HEK293 (cell line): ENCODE data around the gene ADAMTSL2.

Experiments used
- ATF2 ChIP-seq: fragments of 450-650 bp; formaldehyde crosslinking; IDR thresholded peaks from 2 replicates; pipeline ENCODE4 v1.5.1; 2016; ENCODE audit warnings: missing biosample characterization, missing genetic modification characterization, low read depth
- KLF10 ChIP-seq: fragments of 450-650 bp; IDR thresholded peaks from 2 replicates; pipeline ENCODE4 v1.5.1; 2018; ENCODE audit warnings: missing biosample characterization, mild to moderate bottlenecking, missing genetic modification characterization
- MEIS1 ChIP-seq: sonication (generic); formaldehyde crosslinking; IDR thresholded peaks from 2 replicates; pipeline ENCODE4 v1.8.1; 2022; ENCODE audit warnings: missing genetic modification reagents, mild to moderate bottlenecking, borderline replicate concordance
- OSR2 ChIP-seq: fragments of 450-650 bp; formaldehyde crosslinking; IDR thresholded peaks from 2 replicates; pipeline ENCODE4 v1.5.1; 2016; ENCODE audit warnings: missing biosample characterization, missing genetic modification characterization
- PRDM1 ChIP-seq: fragments of 450-650 bp; formaldehyde crosslinking; IDR thresholded peaks from 2 replicates; pipeline ENCODE4; 2016; ENCODE audit warnings: missing biosample characterization, missing genetic modification characterization
- SP3 ChIP-seq: fragments of 450-650 bp; formaldehyde crosslinking; IDR thresholded peaks from 2 replicates; pipeline ENCODE4 v1.5.1; 2016; ENCODE audit warnings: missing biosample characterization, missing genetic modification characterization
- ZEB2 ChIP-seq: fragments of 450-650 bp; formaldehyde crosslinking; IDR thresholded peaks from 2 replicates; pipeline ENCODE4 v1.5.1; 2016; ENCODE audit warnings: missing biosample characterization, missing genetic modification characterization
- ZFHX2 ChIP-seq: fragments of 450-650 bp; formaldehyde crosslinking; conservative IDR thresholded peaks from 2 replicates; pipeline ENCODE4 v1.5.1; 2016; ENCODE audit warnings: missing biosample characterization, missing genetic modification characterization
- ZNF140 ChIP-seq: fragments of 450-650 bp; formaldehyde crosslinking; IDR thresholded peaks from 2 replicates; pipeline ENCODE4 v1.5.1; 2016; ENCODE audit warnings: missing biosample characterization, missing genetic modification characterization
- ZNF146 ChIP-seq: fragments of 450-650 bp; formaldehyde crosslinking; IDR thresholded peaks from 2 replicates; pipeline ENCODE4 v1.5.1; 2016; ENCODE audit warnings: missing biosample characterization, missing genetic modification characterization
- ZNF202 ChIP-seq: fragments of 450-650 bp; formaldehyde crosslinking; IDR thresholded peaks from 2 replicates; pipeline ENCODE4 v1.5.1; 2016; ENCODE audit warnings: missing biosample characterization, missing genetic modification characterization, borderline replicate concordance
- ZNF223 ChIP-seq: fragments of 450-650 bp; formaldehyde crosslinking; IDR thresholded peaks from 2 replicates; pipeline ENCODE4 v1.5.1; 2016; ENCODE audit warnings: missing biosample characterization, missing genetic modification characterization
- ZNF324 ChIP-seq: fragments of 450-650 bp; formaldehyde crosslinking; IDR thresholded peaks from 2 replicates; pipeline ENCODE4 v1.5.1; 2016; ENCODE audit warnings: missing biosample characterization, missing genetic modification characterization
- ZNF366 ChIP-seq: fragments of 450-650 bp; formaldehyde crosslinking; conservative IDR thresholded peaks from 2 replicates; pipeline ENCODE4 v1.5.1; 2016; ENCODE audit warnings: missing biosample characterization, missing genetic modification characterization
- ZNF391 ChIP-seq: fragments of 450-650 bp; formaldehyde crosslinking; IDR thresholded peaks from 2 replicates; pipeline ENCODE4 v1.5.1; 2016; ENCODE audit warnings: low read depth, missing biosample characterization, missing genetic modification characterization, borderline replicate concordance
- ZNF394 ChIP-seq: fragments of 450-650 bp; formaldehyde crosslinking; IDR thresholded peaks from 2 replicates; pipeline ENCODE4 v1.5.1; 2016; ENCODE audit warnings: missing biosample characterization, missing genetic modification characterization, mild to moderate bottlenecking, moderate library complexity, borderline replicate concordance
- ZNF555 ChIP-seq: fragments of 450-650 bp; formaldehyde crosslinking; conservative IDR thresholded peaks from 2 replicates; pipeline ENCODE4 v1.5.1; 2017; ENCODE audit warnings: missing biosample characterization, mild to moderate bottlenecking, missing genetic modification characterization, inconsistent platforms
- ZNF558 ChIP-seq: fragments of 450-650 bp; formaldehyde crosslinking; IDR thresholded peaks from 2 replicates; pipeline ENCODE4 v1.5.1; 2016; ENCODE audit warnings: missing biosample characterization, missing genetic modification characterization
- ZNF610 ChIP-seq: fragments of 450-650 bp; formaldehyde crosslinking; IDR thresholded peaks from 2 replicates; pipeline ENCODE4 v1.5.1; 2016; ENCODE audit warnings: missing biosample characterization, missing genetic modification characterization, borderline replicate concordance
- ZNF629 ChIP-seq: fragments of 450-650 bp; formaldehyde crosslinking; IDR thresholded peaks from 2 replicates; pipeline ENCODE4 v1.5.1; 2017; ENCODE audit warnings: missing biosample characterization, missing genetic modification characterization
- ZNF654 ChIP-seq: fragments of 450-650 bp; formaldehyde crosslinking; IDR thresholded peaks from 2 replicates; pipeline ENCODE4 v1.5.1; 2016; ENCODE audit warnings: low read depth, missing biosample characterization, missing genetic modification characterization
- ZNF658 ChIP-seq: fragments of 450-650 bp; formaldehyde crosslinking; IDR thresholded peaks from 2 replicates; pipeline ENCODE4; 2016; ENCODE audit warnings: missing biosample characterization, missing genetic modification characterization
- ZNF660 ChIP-seq: fragments of 450-650 bp; IDR thresholded peaks from 2 replicates; pipeline ENCODE4 v1.5.1; 2018; ENCODE audit warnings: missing biosample characterization, mild to moderate bottlenecking, missing genetic modification characterization
- ZNF704 ChIP-seq: fragments of 450-650 bp; formaldehyde crosslinking; IDR thresholded peaks from 2 replicates; pipeline ENCODE4 v1.5.1; 2016; ENCODE audit warnings: missing biosample characterization, missing genetic modification characterization
- ZNF776 ChIP-seq: fragments of 450-650 bp; formaldehyde crosslinking; IDR thresholded peaks from 2 replicates; pipeline ENCODE4 v1.5.0; 2017; ENCODE audit warnings: missing biosample characterization, missing genetic modification characterization, borderline replicate concordance
- ZNF791 ChIP-seq: fragments of 450-650 bp; formaldehyde crosslinking; IDR thresholded peaks from 2 replicates; pipeline ENCODE4 v1.5.1; 2016; ENCODE audit warnings: missing biosample characterization, missing genetic modification characterization
- ZSCAN16 ChIP-seq: fragments of 450-650 bp; formaldehyde crosslinking; IDR thresholded peaks from 2 replicates; pipeline ENCODE4 v1.5.1; 2016; ENCODE audit warnings: missing biosample characterization, missing genetic modification characterization
- TF ChIP-seq, protein P1 (sequence below): fragments of 450-650 bp; formaldehyde crosslinking; IDR thresholded peaks from 2 replicates; pipeline ENCODE4 v1.5.1; 2017; ENCODE audit warnings: missing biosample characterization, mild to moderate bottlenecking, missing genetic modification characterization, moderate library complexity
- TF ChIP-seq, protein P2 (sequence below): fragments of 450-650 bp; formaldehyde crosslinking; IDR thresholded peaks from 2 replicates; pipeline ENCODE4 v1.5.1; 2016; ENCODE audit warnings: missing biosample characterization, missing genetic modification characterization
- TF ChIP-seq, protein P3 (sequence below): fragments of 450-650 bp; formaldehyde crosslinking; IDR thresholded peaks from 2 replicates; pipeline ENCODE4 v1.5.0; 2017; ENCODE audit warnings: missing biosample characterization, missing genetic modification characterization, borderline replicate concordance

ADAMTSL2 gene

GRCh38 chr9:133584559-133585476 lies 50.3 kb downstream of the ADAMTSL2 start (continued):
- TF ChIP-seq ZNF202: no peak
- 0 out of 2 replicates have a peak, but pooled peaks have one; percentile 50 for TF ChIP-seq OSR2
- TF ChIP-seq KLF10: peak; percentile 54; the same call in 1 of the 2 replicates
- TF ChIP-seq ZNF610 (tag by site-specific recombination): no peak
- no peak for TF ChIP-seq ZNF660
- TF ChIP-seq ZNF391 (tag by site-specific recombination): no peak
- no peak for TF ChIP-seq ZNF791 (tag by site-specific recombination)
- no peak for TF ChIP-seq ZNF654 (tag by site-specific recombination)
- no peak for TF ChIP-seq ZNF658 (tag by site-specific recombination)
- TF ChIP-seq, protein P1, sequence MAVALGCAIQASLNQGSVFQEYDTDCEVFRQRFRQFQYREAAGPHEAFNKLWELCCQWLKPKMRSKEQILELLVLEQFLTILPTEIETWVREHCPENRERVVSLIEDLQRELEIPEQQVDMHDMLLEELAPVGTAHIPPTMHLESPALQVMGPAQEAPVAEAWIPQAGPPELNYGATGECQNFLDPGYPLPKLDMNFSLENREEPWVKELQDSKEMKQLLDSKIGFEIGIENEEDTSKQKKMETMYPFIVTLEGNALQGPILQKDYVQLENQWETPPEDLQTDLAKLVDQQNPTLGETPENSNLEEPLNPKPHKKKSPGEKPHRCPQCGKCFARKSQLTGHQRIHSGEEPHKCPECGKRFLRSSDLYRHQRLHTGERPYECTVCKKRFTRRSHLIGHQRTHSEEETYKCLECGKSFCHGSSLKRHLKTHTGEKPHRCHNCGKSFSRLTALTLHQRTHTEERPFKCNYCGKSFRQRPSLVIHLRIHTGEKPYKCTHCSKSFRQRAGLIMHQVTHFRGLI (tag by site-specific recombination): no peak
- no peak for TF ChIP-seq ZNF776 (tag by site-specific recombination)
- no peak for TF ChIP-seq MEIS1 (CRISPR knock-in tag)
- TF ChIP-seq ZNF704: no peak
- no peak for TF ChIP-seq SP3 (tag by site-specific recombination)
- no peak for TF ChIP-seq ZNF324
- TF ChIP-seq ZNF146: no peak
- no peak for TF ChIP-seq ATF2 (tag by site-specific recombination)
- TF ChIP-seq ZNF558 (tag by site-specific recombination): no peak
- TF ChIP-seq ZNF140 (tag by site-specific recombination): no peak
- TF ChIP-seq ZFHX2 (tag by site-specific recombination): peak; percentile 66
- no peak for TF ChIP-seq ZNF366 (tag by site-specific recombination)
- TF ChIP-seq, protein P2, sequence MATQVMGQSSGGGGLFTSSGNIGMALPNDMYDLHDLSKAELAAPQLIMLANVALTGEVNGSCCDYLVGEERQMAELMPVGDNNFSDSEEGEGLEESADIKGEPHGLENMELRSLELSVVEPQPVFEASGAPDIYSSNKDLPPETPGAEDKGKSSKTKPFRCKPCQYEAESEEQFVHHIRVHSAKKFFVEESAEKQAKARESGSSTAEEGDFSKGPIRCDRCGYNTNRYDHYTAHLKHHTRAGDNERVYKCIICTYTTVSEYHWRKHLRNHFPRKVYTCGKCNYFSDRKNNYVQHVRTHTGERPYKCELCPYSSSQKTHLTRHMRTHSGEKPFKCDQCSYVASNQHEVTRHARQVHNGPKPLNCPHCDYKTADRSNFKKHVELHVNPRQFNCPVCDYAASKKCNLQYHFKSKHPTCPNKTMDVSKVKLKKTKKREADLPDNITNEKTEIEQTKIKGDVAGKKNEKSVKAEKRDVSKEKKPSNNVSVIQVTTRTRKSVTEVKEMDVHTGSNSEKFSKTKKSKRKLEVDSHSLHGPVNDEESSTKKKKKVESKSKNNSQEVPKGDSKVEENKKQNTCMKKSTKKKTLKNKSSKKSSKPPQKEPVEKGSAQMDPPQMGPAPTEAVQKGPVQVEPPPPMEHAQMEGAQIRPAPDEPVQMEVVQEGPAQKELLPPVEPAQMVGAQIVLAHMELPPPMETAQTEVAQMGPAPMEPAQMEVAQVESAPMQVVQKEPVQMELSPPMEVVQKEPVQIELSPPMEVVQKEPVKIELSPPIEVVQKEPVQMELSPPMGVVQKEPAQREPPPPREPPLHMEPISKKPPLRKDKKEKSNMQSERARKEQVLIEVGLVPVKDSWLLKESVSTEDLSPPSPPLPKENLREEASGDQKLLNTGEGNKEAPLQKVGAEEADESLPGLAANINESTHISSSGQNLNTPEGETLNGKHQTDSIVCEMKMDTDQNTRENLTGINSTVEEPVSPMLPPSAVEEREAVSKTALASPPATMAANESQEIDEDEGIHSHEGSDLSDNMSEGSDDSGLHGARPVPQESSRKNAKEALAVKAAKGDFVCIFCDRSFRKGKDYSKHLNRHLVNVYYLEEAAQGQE: no peak
- no peak for TF ChIP-seq ZSCAN16 (tag by site-specific recombination)
- no peak for TF ChIP-seq ZNF555 (tag by site-specific recombination)
- TF ChIP-seq, protein P3, sequence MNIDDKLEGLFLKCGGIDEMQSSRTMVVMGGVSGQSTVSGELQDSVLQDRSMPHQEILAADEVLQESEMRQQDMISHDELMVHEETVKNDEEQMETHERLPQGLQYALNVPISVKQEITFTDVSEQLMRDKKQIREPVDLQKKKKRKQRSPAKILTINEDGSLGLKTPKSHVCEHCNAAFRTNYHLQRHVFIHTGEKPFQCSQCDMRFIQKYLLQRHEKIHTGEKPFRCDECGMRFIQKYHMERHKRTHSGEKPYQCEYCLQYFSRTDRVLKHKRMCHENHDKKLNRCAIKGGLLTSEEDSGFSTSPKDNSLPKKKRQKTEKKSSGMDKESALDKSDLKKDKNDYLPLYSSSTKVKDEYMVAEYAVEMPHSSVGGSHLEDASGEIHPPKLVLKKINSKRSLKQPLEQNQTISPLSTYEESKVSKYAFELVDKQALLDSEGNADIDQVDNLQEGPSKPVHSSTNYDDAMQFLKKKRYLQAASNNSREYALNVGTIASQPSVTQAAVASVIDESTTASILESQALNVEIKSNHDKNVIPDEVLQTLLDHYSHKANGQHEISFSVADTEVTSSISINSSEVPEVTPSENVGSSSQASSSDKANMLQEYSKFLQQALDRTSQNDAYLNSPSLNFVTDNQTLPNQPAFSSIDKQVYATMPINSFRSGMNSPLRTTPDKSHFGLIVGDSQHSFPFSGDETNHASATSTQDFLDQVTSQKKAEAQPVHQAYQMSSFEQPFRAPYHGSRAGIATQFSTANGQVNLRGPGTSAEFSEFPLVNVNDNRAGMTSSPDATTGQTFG (tag by site-specific recombination): no peak
- no peak for TF ChIP-seq PRDM1 (tag by site-specific recombination)
- TF ChIP-seq ZNF394: no peak
- TF ChIP-seq ZNF223 (tag by site-specific recombination): no peak
- peak; percentile 61 for TF ChIP-seq ZEB2 (tag by site-specific recombination)
- peak; percentile 19; the same call in 1 of the 2 replicates for TF ChIP-seq ZNF629 (tag by site-specific recombination)
